ENCODE data around the gene SLC8A1.

The SLC8A1 gene

GRCh38 chr2:40240070-40240469 is 211.8 kb downstream of the SLC8A1 start:
- DNase-seq = peak in 20 of 56 donors; percentile 1 to 55 (median 27)

DNA sequence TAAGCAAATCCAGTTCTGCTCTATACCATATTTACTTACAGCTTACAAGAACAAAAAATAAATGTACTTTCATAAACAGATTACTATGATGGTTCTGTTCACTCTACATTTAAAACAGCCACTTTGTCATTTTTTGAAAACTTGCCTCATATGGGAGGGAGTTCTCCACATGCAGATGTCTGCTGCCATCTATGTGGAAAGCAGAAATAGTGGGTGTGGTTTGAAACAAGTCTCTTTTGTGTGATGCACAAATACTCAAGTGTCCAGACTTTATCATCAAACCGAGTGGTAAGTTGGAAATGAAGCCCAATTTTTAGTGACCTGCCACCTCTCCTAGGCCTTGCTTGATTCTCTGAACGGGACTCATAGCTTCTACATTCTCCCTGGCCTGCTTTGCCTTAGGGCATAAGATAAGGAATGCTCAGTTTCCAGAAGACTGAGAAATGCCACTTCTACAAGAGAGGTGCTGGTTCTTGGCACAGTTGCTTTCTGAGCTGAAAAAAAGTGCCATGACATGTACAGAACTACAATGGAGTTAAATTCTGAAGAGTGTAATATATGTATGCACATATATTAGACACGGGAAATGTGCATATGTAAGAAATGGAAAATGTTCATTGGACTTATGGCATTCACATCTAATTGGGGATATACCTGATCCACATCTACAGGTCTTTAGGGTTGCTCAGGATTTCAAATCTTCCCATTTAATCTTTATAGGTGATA is 221.0 kb downstream of the SLC8A1 start:
- no peak for DNase-seq

DNA sequence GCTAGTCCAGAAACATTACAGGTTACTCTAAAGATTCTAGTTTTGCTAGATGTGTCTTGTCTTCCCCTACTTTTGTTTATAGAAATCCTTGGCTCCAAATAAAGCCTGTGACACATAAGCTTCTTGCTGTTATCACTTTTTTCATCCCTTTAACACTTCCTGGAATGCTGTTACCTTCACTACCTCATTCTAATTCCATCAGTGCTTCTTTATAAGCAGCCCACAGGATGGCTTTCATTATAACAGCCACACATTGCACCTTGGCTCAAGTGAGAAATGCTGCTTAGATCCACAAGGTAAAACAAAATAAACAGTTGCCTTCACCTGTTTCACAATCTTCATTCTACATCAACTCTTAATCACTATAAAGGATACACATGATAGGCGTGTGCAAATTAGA is 221.7 kb downstream of the SLC8A1 start:
- no peak for DNase-seq

- DNase-seq = peak in 2 of 56 donors; percentile 4 to 12
Observed at GRCh38 chr2:40228310-40228709, 223.6 kb downstream of the SLC8A1 start.

- DNase-seq = no peak
Observed at GRCh38 chr2:40227210-40227609, 224.7 kb downstream of the SLC8A1 start.

GRCh38 chr2:40226637-40227036 is 225.3 kb downstream of the SLC8A1 start:
- no peak for DNase-seq

DNA sequence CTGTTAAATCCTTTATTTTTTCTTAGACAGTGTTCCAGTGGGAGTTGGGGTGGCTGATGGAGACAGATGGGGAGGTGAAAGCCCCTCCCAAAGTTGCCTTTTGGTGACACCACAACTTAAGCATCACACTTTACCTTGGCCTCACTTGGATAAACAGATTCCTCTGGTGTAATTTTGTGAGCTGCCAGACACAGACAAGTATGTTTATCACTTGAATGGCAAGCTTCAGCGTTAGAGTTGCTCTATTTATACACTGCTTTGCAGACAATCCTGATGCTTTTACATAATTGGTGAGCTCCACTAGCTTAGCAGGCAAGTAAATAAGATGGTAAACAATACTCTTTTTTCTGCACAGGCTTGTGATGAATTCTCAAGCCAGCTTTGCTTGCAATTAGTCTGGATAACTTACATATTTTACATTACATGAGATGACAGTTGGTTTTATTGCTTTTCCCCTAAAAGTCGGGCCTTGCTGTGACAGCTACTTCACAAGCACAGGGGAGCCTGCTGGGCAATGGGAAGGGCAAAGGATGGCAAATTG is 226.2 kb downstream of the SLC8A1 start:
- DNase-seq = peak in 1 of 56 donors; percentile 46

GRCh38 chr2:40224318-40224717 is 227.6 kb downstream of the SLC8A1 start:
- no peak for DNase-seq

- no peak for DNase-seq
Observed at GRCh38 chr2:40220177-40220925, 231.5 kb downstream of the SLC8A1 start.

GRCh38 chr2:40219141-40219540 is 232.7 kb downstream of the SLC8A1 start:
- no peak for DNase-seq

DNA sequence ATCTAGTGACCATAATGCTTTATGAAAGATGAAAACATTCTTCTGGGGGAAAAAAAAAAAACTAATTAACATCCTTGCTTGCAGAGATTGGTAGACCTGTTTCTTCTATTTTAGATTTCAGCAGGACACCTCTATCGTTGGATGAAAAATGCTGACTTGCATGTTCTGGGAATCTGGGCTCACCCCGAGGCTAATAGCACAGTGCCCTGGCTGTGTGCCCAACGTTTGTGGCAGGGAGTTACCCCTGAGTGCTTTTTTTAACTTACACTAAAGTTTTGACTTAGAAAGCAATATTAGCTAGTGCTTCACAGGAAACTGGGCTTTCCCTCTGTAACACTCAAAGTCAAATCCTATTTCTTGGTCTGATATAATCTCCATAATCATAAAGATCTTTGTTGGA is 233.2 kb downstream of the SLC8A1 start:
- DNase-seq = peak in 1 of 56 donors; percentile 5

DNA sequence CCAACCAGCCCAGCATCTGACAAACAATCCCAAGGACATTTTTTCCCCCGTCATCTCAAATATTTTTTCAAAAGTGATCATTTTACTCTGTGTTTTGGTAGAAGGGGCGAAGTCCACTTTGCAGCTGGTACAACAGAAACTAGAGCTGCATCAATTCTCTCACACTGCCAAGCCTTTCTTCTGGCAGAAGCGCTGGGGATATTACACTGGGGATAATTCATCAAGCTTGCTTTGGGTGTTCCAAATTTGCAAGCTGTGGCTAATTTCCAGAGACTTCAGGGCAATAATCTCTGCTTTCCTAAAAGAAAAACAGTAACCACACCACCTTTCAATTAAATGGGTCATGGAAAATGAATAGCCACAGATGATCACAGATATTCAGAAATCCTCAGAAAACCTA is 238.3 kb downstream of the SLC8A1 start:
- no peak for DNase-seq

DNA sequence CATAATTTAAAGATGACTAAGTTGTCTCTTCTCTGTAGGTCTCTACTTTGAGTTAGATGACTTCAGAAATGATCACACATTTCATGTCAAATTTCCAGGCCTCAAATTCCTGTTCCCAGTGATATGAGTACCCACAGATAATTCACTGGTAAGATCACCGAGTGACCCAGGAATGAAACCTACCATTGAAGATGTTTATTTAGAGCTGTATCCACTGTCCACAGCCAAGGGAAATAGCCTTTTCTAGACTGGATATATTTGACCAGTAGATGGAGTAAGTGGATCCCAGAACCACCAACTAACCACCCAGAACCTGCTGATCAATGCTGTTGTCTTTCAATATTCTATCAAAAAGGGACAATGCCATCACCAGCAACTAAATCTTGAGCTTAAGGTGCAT is 238.8 kb downstream of the SLC8A1 start:
- DNase-seq = no peak

DNA sequence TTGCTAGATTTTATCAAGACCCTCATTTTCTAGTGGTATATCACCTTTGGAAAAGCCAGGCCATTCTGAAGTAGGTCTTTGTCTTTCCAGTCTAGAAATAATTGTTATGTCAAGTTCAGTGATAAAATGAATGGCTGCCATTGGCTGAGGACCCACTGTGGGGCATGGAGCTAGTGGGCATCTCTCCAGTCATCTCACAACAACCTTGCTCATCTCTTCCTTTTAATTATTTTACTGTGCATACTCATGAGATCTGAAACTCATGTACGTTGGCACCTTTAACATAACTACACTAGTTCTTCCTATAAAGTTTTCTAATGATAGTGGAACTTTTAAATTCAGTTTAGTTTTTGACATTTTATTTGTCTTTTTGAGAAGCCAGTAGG is 240.9 kb downstream of the SLC8A1 start:
- no peak for DNase-seq

DNA sequence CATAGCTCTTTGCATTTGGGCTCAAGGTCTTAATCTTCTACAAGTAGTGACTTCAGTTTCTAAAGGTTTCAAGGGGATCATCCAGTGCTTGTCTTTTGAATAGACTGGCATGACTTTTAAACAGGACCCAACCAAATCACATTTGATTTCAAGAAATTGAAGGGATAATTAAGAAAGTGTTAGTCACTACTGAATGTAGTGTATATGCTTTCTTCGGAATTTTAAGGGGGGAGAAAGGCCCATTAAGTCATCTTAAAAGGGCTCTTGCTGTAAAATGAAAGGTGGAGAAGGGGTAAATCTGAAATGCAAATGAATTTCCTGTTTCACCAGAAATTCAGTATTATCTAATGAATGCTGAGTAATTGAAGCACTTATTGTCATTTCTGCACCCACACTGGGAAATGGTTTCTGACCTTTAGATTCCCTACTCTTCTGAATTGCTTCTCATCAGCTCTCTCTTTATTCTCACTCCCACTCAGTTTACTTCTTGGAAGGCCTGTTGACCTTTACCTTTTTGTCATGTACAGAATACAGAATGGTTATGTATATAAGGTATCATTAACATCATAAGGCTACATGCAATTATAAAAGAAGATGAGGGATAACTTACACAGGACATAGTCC is 241.4 kb downstream of the SLC8A1 start:
- no peak for DNase-seq

- no peak for DNase-seq
Observed at GRCh38 chr2:40209761-40210160, 242.1 kb downstream of the SLC8A1 start.

DNA sequence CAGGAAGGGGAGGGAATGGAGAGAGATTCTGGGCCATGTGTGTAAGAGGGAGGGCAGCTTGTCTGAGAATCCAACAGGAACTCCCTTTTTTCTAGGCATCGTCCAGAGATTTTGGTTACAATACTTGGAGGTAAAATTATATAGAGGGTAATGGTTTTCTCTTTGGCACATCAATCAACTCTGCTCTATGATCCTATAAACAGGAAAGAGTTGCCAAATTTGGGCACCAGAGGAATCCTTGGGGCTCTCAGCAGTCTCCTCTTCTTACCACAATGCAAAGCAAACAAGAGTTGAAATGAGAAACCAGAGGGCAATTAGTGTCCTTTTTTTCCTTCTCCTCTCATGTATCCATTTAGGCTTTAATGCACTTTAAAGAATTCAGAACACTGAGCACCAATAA is 243.4 kb downstream of the SLC8A1 start:
- no peak for DNase-seq

DNA sequence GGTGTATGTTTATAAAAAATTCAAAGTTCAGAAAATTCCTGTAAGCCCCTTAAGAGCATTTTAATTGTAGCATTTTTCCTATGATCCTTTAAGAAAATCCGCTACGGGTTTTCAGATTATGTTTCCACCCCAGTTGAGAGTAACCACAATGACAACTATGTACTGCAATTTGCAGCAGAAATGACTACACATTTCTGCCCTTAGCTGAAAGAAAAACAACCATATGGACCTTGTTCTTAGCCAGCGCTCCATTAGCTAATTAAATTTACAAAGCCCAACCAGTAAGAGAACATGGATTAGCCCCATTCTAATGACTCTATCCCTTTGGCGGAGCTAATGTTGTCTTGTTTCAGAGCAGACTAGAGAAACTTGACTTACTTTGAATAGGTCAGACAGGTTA is 247.6 kb downstream of the SLC8A1 start:
- DNase-seq = no peak

GRCh38 chr2:40202798-40203400 is 249.0 kb downstream of the SLC8A1 start:
- DNase-seq = no peak

DNA sequence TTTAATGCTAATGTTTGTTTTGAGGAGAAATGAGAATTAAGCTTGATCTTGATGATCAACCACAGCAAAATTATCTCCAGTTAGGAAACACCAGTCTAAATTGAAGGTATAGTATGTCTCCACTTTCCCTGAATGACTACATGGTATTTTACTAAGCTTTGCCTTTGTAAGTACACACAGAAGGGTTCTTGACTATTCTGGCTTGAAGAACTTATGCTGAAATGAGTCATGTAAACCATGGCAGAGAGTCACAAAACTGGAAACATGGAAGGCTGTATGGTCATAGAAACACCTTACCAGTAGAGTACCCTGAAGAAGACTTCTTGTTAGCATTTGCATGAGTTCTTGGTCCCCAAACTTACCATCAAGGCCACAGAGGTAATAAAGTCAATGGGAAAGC is 250.5 kb downstream of the SLC8A1 start:
- no peak for DNase-seq

- DNase-seq = no peak
Observed at GRCh38 chr2:40200366-40200915, 251.4 kb downstream of the SLC8A1 start.

GRCh38 chr2:40199771-40200170 is 252.1 kb downstream of the SLC8A1 start:
- no peak for DNase-seq
